Loucy (cell line): ENCODE results near the gene RNASEH2A.

ENCODE experiments used
- H2AFZ ChIP-seq: fragments of 200-600 bp; sonication (generic); 2 replicates; pipeline ENCODE4 v1.6.0; 2016; ENCODE audit warnings: antibody characterized with exemption, mild to moderate bottlenecking, low read length, moderate library complexity
- H3F3A ChIP-seq: fragments of 200-600 bp; 2 replicates; pipeline ENCODE4 v1.6.0; 2016; ENCODE audit warnings: antibody characterized with exemption, low read depth, mild to moderate bottlenecking
- H3K27me3 ChIP-seq: fragments of 200-600 bp; sonication (generic); 2 replicates; pipeline ENCODE4 v1.6.1; 2014; ENCODE audit warnings: low read length, mild to moderate bottlenecking; ENCODE audit not compliant: insufficient read depth, poor library complexity, severe bottlenecking
- H3K36me3 ChIP-seq: fragments of 200-600 bp; sonication (generic); 2 replicates; pipeline ENCODE4 v1.6.1; 2016; ENCODE audit warnings: low read length; ENCODE audit not compliant: insufficient read depth
- H3K4me1 ChIP-seq: fragments of 200-600 bp; sonication (generic); 2 replicates; pipeline ENCODE4 v1.5.1; 2014; ENCODE audit warnings: low read length, mild to moderate bottlenecking; ENCODE audit not compliant: insufficient read depth, poor library complexity, severe bottlenecking
- H3K4me2 ChIP-seq: fragments of 200-600 bp; sonication (generic); 2 replicates; pipeline ENCODE4 v1.6.0; 2014; ENCODE audit warnings: antibody characterized with exemption, low read length, low read depth, mild to moderate bottlenecking; ENCODE audit not compliant: poor library complexity, severe bottlenecking
- H3K4me3 ChIP-seq: fragments of 200-600 bp; sonication (generic); 2 replicates; pipeline ENCODE4 v1.5.1; 2014; ENCODE audit warnings: low read length, mild to moderate bottlenecking, mixed read lengths; ENCODE audit not compliant: poor library complexity, severe bottlenecking
- H3K79me2 ChIP-seq: fragments of 200-600 bp; sonication (generic); 2 replicates; pipeline ENCODE4 v1.6.1; 2014; ENCODE audit warnings: low read length; ENCODE audit not compliant: insufficient read depth
- H3K9ac ChIP-seq: fragments of 200-600 bp; sonication (generic); 2 replicates; pipeline ENCODE4 v1.6.0; 2014; ENCODE audit warnings: mild to moderate bottlenecking, low read depth, low read length, moderate library complexity; ENCODE audit not compliant: poor library complexity, severe bottlenecking
- H3K9me2 ChIP-seq: fragments of 200-600 bp; sonication (generic); replicated peaks from 2 replicates; pipeline ENCODE4 v1.6.1; 2016; ENCODE audit warnings: low read depth, low read length, mixed read lengths
- H3K9me3 ChIP-seq: fragments of 200-600 bp; sonication (generic); 2 replicates; pipeline ENCODE4 v1.6.1; 2014; ENCODE audit warnings: mild to moderate bottlenecking, antibody characterized with exemption, low read length, low read depth; ENCODE audit not compliant: insufficient read depth
- H4K20me1 ChIP-seq: fragments of 200-600 bp; sonication (generic); 2 replicates; pipeline ENCODE4 v1.6.0; 2014; ENCODE audit warnings: antibody characterized with exemption, low read length, mild to moderate bottlenecking; ENCODE audit not compliant: insufficient read depth, poor library complexity, severe bottlenecking
- EZH2phosphoT487 ChIP-seq: fragments of 200-600 bp; IDR thresholded peaks from 2 replicates; pipeline ENCODE4 v1.6.1; 2018; ENCODE audit warnings: antibody characterized with exemption, mild to moderate bottlenecking, moderate library complexity, borderline replicate concordance
- TF ChIP-seq, protein P1 (sequence below): fragments of 200-600 bp; sonication (generic); conservative IDR thresholded peaks from 2 replicates; pipeline ENCODE4 v1.5.1; 2014; ENCODE audit warnings: mild to moderate bottlenecking, antibody characterized with exemption, low read length

RNASEH2A gene

DNA sequence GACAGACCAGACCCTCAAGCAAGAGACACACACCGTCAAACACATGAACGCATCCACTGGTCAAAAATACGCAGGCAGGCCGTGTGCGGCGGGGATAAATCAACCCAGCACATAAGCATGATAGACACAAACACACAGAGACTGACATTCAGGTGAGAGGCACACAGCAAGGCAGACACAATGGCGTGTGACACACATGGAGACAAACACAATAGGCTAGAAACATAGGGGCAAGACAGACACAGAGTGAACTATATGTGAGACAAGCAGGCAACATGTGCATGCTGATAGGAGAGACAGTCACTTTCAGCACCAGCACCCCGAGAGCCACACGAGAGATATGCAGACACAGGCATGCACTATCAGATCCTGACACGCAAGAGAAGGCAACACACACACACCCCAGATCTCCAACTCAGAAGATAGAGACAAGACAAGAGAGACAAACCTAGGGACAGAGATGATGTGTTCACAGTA, 22.0 kb upstream of the RNASEH2A start:
- H3K36me3 ChIP-seq = no peaks in the 10 kb centered on the region
- no peaks in the 10 kb centered on the region for H3K9me2 ChIP-seq
- no peak overlapping the region for H3K9ac ChIP-seq
- no peaks in the 10 kb centered on the region for H4K20me1 ChIP-seq
- H3K4me1 ChIP-seq = peaks cover 25% of the 10 kb centered on the region
- no peaks in the 10 kb centered on the region for H3K27me3 ChIP-seq
- no peak overlapping the region for H3K4me3 ChIP-seq
- no peak overlapping the region for H2AFZ ChIP-seq
- H3K4me2 ChIP-seq = no peak overlapping the region
- no peaks in the 10 kb centered on the region for H3K79me2 ChIP-seq
- H3K9me3 ChIP-seq = no peaks in the 10 kb centered on the region
- no peaks in the 10 kb centered on the region; the same call in 1 of the 2 replicates for H3F3A ChIP-seq
- TF ChIP-seq EZH2phosphoT487 = no peak
- TF ChIP-seq, protein P1, sequence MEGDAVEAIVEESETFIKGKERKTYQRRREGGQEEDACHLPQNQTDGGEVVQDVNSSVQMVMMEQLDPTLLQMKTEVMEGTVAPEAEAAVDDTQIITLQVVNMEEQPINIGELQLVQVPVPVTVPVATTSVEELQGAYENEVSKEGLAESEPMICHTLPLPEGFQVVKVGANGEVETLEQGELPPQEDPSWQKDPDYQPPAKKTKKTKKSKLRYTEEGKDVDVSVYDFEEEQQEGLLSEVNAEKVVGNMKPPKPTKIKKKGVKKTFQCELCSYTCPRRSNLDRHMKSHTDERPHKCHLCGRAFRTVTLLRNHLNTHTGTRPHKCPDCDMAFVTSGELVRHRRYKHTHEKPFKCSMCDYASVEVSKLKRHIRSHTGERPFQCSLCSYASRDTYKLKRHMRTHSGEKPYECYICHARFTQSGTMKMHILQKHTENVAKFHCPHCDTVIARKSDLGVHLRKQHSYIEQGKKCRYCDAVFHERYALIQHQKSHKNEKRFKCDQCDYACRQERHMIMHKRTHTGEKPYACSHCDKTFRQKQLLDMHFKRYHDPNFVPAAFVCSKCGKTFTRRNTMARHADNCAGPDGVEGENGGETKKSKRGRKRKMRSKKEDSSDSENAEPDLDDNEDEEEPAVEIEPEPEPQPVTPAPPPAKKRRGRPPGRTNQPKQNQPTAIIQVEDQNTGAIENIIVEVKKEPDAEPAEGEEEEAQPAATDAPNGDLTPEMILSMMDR = no peak

GRCh38 chr19:12784871-12785430, 21.4 kb upstream of the RNASEH2A start:
- no peaks in the 10 kb centered on the region for H4K20me1 ChIP-seq
- no peaks in the 10 kb centered on the region; the same call in 1 of the 2 replicates for H3F3A ChIP-seq
- no peaks in the 10 kb centered on the region for H3K79me2 ChIP-seq
- H3K36me3 ChIP-seq = no peaks in the 10 kb centered on the region
- H2AFZ ChIP-seq = no peak overlapping the region
- H3K9me3 ChIP-seq = no peaks in the 10 kb centered on the region
- H3K9me2 ChIP-seq = no peaks in the 10 kb centered on the region
- no peaks in the 10 kb centered on the region for H3K27me3 ChIP-seq
- H3K4me2 ChIP-seq = no peak overlapping the region
- no peak overlapping the region for H3K4me3 ChIP-seq
- TF ChIP-seq EZH2phosphoT487 = no peak
- TF ChIP-seq, protein P1 = no peak
- H3K9ac ChIP-seq = no peak overlapping the region
- H3K4me1 ChIP-seq = peaks cover 23% of the 10 kb centered on the region

GRCh38 chr19:12785431-12786031, 20.9 kb upstream of the RNASEH2A start:
- Histone ChIP-seq H4K20me1 (no peaks in the 10 kb centered on the region), H3K36me3 (no peaks in the 10 kb centered on the region), H2AFZ (no peak overlapping the region), H3F3A (no peaks in the 10 kb centered on the region; the same call in 1 of the 2 replicates), H3K9me3 (no peaks in the 10 kb centered on the region), H3K4me1 (peaks cover 24% of the 10 kb centered on the region), H3K79me2 (no peaks in the 10 kb centered on the region), H3K9me2 (no peaks in the 10 kb centered on the region), H3K9ac (peak overlapping the region; percentile 51), H3K27me3 (no peaks in the 10 kb centered on the region), H3K4me2 (peak overlapping the region; percentile 14), H3K4me3 (no peak overlapping the region)
- TF ChIP-seq, protein P1 = no peak
- no peak for TF ChIP-seq EZH2phosphoT487
